IPS DF 4.7 (cell line): ENCODE measurements around the gene EMC1.
"Not testable (repeated sequence)": the region's sequence is repeated elsewhere in the genome, so short reads cannot be mapped to it uniquely, and the experiment has no call there.

Source experiments
- DNase-seq: peaks from one replicate; pipeline ENCODE4 v3.0.0-alpha.2; 2013; ENCODE audit warnings: low spot score; ENCODE audit errors: extremely low read depth

EMC1 gene

DNA sequence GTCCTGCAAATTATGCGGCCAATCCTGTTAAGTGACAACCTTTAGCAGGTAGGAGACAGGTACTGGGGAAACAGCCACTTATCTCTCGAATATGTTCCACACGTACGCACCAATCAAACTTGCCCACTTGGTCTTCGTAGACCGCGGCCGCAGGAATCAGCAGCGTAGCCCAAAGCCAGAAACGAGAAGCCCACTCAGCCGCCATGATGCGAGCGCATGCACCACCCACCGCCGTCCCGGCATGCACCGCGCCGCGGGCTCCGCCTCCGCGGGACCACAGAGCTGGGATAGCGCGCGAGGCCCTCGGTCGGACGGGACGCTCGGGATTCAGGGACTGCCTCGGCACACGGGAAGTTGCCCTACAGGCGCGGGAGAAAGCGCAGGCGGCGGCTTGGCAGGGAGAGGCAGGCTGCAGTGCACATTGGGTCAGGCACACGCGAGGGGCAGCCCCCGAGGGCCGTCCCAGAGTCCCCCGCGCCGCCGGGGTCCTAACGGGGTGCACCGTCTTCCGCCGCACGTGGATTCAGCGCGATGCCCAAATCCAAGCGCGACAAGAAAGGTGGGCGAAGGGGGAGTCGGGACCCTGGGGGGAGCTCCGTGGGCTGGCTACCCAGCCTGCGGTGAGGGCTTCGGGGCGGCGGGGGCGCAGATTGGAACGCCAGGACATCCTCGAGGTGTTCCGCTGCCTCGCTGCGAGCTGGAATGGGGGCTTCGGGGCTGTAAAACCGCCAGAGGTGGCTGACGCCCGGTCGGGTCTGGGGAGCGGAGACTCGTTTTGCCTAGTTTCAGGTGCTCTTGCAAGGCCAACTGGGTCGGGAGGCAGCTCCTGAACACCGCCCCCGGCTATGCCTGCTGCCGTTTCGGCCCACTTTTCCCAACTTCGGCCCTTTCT lies at the start of gene EMC1, which contains the start of gene MRTO4:
Gene EMC1, minus strand, starts transcription at position 220 of the 892 bp plus-strand sequence. Its CDS starts 15 bp downstream, at position 205.
Gene MRTO4, plus strand, starts transcription at position 501 of the 892 bp plus-strand sequence. Its CDS starts 31 bp downstream, at position 532.
- peak; percentile 60 for DNase-seq

DNA sequence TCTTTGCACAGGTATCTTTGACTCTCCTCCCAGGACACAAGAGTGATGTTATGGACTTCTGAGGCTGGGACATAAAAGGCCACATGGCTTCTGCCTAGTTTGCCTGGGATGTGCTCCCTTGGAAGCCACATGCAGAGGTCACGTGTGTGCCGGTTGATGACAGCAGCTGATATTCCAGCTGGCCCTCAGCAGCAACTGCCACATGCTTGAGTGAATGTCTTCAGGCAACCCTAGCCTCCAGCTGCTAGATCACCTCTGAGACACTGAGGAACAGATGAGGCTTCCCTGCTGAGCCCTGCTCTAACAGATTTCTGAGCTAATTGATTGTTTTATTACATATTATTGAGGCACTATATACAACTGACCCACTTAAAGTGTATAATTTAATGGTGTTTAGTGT lies 48.9 kb upstream of the EMC1 start:
- DNase-seq: no peak

DNA sequence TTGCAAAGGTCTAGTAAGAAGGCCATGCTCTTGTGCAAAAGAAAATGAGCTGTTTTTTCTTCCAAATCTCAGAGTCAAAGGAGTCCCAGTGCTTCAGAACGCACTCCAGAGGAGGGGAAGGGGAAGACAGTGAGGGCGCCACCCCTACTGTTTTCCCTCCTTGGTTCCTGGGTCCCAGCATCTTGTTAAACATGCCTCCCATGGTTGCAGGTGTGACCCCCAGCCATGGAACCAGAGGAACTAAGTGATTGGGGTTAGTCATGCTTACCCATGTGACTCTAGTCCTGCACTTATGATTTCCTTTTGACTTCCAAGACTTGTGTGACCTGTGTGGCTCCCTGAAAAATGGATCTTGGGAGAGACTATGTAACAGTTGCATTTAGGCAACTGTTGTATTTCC lies 43.3 kb upstream of the EMC1 start:
- no peak for DNase-seq

- DNase-seq: no peak
Measured at GRCh38 chr1:19289244-19289643, 37.9 kb upstream of the EMC1 start.

DNA sequence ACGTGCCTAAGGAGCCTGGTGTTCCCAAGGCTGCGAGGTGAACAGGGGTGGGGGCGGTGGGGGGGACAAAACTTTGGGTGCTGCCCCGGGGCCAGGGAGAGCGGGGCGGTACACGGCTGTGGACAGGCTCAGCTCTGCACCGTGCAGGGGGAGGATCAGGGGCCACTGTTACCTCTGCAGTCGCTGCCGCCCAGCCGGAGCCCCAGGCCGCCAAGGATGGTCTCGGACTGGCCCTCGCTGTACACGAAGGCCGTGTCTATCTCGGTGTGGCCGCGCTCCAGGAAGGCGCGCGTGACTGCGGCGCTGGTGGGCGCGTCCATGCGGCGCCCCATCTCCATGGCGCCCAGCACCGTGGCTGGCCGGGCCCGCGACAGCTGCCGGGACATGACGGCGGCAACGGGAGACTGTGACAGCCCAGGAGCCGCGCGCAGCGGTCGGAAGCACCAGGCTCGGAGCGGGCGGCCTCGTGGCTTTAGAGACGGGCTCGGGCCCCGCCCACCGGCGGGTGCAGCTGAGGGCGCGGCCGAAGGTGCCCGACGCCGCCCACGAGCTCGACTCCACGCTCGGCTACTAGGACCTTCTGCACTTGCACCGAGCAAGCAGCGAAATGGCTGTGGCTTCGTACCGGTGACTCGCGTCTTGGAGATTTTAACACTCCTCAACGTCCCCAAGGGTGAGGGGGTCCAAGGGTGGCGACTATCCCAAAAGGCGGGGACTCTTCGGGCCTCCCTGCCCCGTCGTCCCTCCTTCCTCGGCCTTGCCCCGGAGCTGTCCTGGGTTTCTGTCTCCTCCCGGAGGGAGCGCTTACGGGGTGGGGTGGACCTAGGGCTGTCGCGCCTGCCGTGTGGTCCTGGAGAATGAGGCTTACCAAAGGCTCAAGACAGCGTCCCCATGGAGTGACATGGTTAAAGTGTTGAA lies 37.3 kb upstream of the EMC1 start, which contains the start of gene AKR7A3:
Gene AKR7A3, minus strand, starts transcription at position 447 of the 918 bp plus-strand sequence. Its CDS starts 61 bp downstream, at position 386.
- not testable (repeated sequence) for DNase-seq

GRCh38 chr1:19287436-19288185 lies 36.3 kb upstream of the EMC1 start:
- no peak for DNase-seq

DNA sequence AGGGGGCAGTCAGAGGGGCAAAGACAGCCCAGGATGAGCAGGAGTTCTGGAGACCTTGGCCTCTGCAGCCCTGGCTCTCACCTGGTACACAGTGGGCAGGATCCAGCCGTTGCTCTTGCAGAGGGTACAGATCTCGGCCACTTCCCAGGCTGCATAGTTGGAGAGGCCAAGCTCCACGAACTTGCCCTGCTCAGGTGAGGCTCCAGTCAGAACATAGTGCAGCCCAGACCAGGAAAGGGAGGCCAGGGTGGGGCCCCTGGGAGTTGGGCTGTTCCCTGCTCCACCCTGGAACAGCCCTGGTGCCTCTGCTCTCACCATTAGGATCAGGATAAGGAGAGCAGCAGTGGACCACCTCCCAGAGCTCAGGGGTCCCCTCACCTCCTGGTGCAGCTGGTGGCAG lies 34.5 kb upstream of the EMC1 start:
- not testable (repeated sequence) for DNase-seq

GRCh38 chr1:19285366-19285765 lies 34.0 kb upstream of the EMC1 start:
- DNase-seq: not testable (repeated sequence)

GRCh38 chr1:19284881-19285280 lies 33.6 kb upstream of the EMC1 start:
- DNase-seq: no peak

DNA sequence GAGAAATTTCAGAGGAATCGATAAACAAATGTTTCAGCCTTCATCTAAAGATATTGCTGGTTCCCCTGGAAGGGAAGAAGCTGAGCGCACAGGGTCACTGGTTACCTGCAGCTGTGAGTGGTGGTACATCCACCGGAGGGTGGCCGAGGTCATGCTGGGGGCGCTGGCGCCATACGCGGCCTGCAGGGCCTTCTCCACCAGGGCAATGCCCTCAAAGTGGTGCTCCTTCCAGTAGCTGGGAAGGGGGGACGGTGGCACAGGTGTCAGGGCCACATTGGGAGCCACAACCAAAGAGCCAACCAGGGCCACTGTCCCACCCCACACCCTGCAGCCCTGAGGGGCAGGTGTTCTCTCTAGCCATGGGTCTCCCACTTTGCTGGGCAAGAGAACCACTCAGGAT lies 32.6 kb upstream of the EMC1 start:
- no peak for DNase-seq

DNA sequence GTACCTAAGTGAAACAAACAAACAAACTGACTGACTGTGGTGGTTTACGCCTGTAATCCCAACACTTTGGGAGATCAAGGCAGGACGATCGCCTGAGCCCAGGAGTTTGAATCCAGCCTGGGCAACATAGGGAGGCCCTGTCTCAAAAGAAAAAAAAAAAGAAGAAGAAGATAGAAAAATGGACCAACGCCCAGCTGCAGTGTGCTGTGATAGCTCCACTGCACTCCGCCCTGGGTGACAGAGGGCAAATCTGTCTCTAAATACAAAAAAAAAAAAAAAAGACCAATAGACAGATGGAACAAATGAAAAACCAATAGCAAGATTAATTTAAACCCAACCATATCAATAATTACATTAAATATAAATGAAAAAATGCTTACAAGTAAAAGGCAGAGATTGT lies 23.3 kb upstream of the EMC1 start:
- no peak for DNase-seq

- not testable (repeated sequence) for DNase-seq
Measured at GRCh38 chr1:19273844-19274531, 22.7 kb upstream of the EMC1 start.

- DNase-seq: no peak
Measured at GRCh38 chr1:19273106-19273843, 22.0 kb upstream of the EMC1 start.

- DNase-seq: no peak
Measured at GRCh38 chr1:19272064-19272463, 20.7 kb upstream of the EMC1 start.

DNA sequence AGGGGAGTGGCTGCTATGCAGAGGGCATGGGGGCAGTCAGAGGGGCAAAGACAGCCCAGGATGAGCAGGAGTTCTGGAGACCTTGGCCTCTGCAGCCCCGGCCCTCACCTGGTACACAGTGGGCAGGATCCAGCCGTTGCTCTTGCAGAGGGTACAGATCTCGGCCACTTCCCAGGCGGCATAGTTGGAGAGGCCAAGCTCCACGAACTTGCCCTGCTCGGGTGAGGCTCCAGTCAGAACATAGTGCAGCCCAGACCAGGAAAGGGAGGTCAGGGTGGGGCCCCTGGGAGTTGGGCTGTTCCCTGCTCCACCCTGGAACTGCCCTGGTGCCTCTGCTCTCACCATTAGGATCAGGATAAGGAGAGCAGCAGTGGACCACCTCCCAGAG lies 19.0 kb upstream of the EMC1 start:
- not testable (repeated sequence) for DNase-seq

DNA sequence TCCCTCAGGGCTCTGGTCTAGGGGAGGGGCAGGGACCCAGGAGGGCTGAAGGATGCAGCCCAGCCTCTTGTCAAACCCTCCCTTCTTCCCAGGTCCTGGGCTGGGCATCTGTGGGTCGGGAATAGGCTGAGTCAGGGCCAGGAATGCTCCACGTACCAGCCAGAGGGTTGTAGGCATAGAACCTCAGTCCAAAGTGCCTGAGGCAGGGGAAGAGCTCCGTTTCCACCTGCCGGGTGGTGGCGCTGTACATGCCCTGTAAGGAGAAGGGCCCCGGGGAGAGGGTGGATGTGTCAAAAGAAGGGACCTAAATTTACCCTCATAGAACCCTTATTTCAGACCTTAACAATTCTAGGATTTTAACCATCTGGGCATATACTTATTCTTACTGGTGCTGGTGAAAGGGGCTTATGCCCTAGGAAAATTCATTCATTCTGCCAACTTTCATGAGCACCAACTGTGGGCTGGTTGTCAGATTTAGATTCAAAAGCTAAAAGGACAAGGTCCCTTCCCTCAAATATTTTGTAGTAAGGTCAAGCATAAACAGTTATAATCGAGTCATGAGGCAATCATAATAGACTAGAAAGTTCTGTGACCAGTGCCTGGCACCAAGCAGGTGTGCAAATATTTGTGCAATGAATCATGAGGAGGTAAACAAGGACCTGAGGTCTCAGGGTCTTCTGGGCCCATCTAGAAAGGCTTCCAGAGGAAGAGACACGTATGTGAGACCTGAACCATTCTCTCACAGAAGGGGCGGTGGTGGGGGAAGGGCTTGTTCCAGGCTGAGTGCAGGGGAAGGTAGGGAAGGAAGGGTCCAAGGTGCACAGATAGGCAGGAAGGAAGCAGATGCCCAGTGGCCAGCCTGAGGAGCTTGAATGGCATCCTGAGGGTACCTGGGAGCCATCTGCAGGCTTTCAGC lies 18.4 kb upstream of the EMC1 start:
- DNase-seq: not testable (repeated sequence)

- no peak for DNase-seq
Measured at GRCh38 chr1:19268445-19268844, 17.1 kb upstream of the EMC1 start.

DNA sequence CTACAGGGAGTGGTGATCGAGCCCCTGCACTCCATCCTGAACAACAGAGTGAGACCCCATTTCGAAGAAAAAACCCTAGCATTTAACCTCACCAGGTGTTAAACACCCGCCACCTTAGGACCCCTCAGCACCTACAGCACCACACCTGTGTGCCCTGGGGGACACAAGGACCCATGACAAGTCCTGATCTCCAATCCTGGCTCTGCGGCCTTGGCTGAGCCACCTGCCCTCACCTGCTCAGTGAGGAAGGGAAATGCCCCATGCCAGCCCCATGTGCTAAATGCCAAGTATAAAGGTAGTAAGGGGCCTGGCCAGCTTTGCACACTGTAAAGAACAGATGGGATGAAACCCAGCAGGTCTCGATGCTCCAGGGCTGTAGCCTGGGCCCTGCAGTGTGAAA lies 11.4 kb upstream of the EMC1 start:
- no peak for DNase-seq

GRCh38 chr1:19262047-19262446 lies 10.7 kb upstream of the EMC1 start:
- no peak for DNase-seq
